Heart right ventricle (tissue), 16 donors: ENCODE results near the gene ERN1. TPM values are rescaled to one million over a fixed set of nuclear protein-coding genes. Genes with fewer than 3 reads are reported as not detected.
A peak's percentile ranks its signal among the peaks of the same experiment; 100 is the strongest.

Experiments
- ATAC-seq, 8 donors: fragments of 200-7000 bp; cut with Tn5 transposase; one replicate each; pipeline ENCODE4 v1.9.1; 2020; ENCODE audit warnings: mild to moderate bottlenecking in 8 of 8, moderate library complexity in 8 of 8, moderate number of reproducible peaks in 1 of 8
- DNase-seq, 2 donors: peaks; one replicate each; pipeline ENCODE4 v3.0.0-alpha.2; 2020
- H3K27ac ChIP-seq, 10 donors: fragments of 200-600 bp; sonication (generic) in 2 of 10; one replicate each; pipeline versions ENCODE4 v1.5.0 to v1.8.0; 2020 to 2022; ENCODE audit warnings: mild to moderate bottlenecking in 3 of 10
- H3K27me3 ChIP-seq, 7 donors: fragments of 200-600 bp; one replicate each; pipeline ENCODE4 v1.8.0; 2021 to 2022; ENCODE audit warnings: mild to moderate bottlenecking in 2 of 7
- H3K36me3 ChIP-seq, 9 donors: fragments of 200-600 bp; sonication (generic) in 1 of 9; one replicate each; pipeline versions ENCODE4 v1.5.0 to v1.8.0; 2020 to 2022; ENCODE audit warnings: mild to moderate bottlenecking in 2 of 9
- H3K4me1 ChIP-seq, 9 donors: fragments of 200-600 bp; sonication (generic) in 1 of 9; one replicate each; pipeline versions ENCODE4 v1.5.0 to v1.8.0; 2020 to 2022; ENCODE audit warnings: mild to moderate bottlenecking in 4 of 9
- H3K4me3 ChIP-seq, 10 donors: fragments of 200-600 bp; sonication (generic) in 2 of 10; one replicate each; pipeline versions ENCODE4 v1.5.0 to v1.8.0; 2020 to 2022; ENCODE audit warnings: mild to moderate bottlenecking in 7 of 10, moderate library complexity in 2 of 10
- H3K9me3 ChIP-seq, 11 donors: fragments of 200-600 bp in 10 of 11; sonication (generic) in 2 of 11; one replicate each; pipeline versions ENCODE4 v1.5.0 to v1.8.0; 2013 to 2022; ENCODE audit warnings: mild to moderate bottlenecking in 2 of 11, control low read depth in 1 of 11, moderate library complexity in 1 of 11
- CTCF ChIP-seq, 9 donors: fragments of 200-600 bp; sonication (generic) in 2 of 9; IDR thresholded peaks; one replicate each; pipeline versions ENCODE4 v1.5.0 to v1.8.0; 2021 to 2022; ENCODE audit warnings: antibody characterized with exemption in 9 of 9, mild to moderate bottlenecking in 5 of 9, moderate library complexity in 1 of 9
- WGBS, 2 donors: extraction: QIAGEN DNeasy Blood & Tissue Kit; methylation state at CpG; one replicate each; pipeline ENCODE4 v1.1.7; 2013; ENCODE audit warnings: inconsistent platforms in 1 of 2; 5-methylcytosine and 5-hydroxymethylcytosine counted together
- intact Hi-C, 10 donors: fragments of 100-400 bp; cut with DNase I; formaldehyde crosslinking; loops; one replicate each; pipeline versions ENCODE4 v1.11.1 to v1.14.2; 2022
- polyA plus RNA-seq, 2 donors: library from polyadenylated mRNA; stranded (reverse); fragments of 200-250 nt; gene quantifications; one replicate each; pipeline ENCODE4 v1.2.3, GENCODE V29; 2013
- total RNA-seq, 10 donors: library from RNA; stranded (reverse); fragmentation: NEBNext Ultra II Directional in 3 of 10; extraction: Animal tissue kit (Norgen Biotek cat#: 25700) in 3 of 10; gene quantifications; one replicate each; pipeline versions ENCODE4 v1.2.1 to v1.2.4, GENCODE V29; 2021 to 2023
- donor health status: Arrhythmogenic right ventricular cardiomyopathy.
- donor health status: ischemic (EF 13 %, LVEDD 7.1; RV severe dilation, severe dysfunction).
- donor health status: healthy with polysubstance abuse.
- donor health status: DM: no; HTN: yes; CAD: no.
- donor health status: DM: no; HTN: no; CAD: no.
- donor health status: ischemic (EF 25% LVEDD 6.9; RV normal size, moderate dysfunction).
- donor health status: ischemic (EF 25% LVEDD 5.7; RV mildly dilated, moderate dysfunction).
- donor health status: healthy.
- donor health status: DM: yes; HTN: yes; CAD: no.
- donor health status: Ischemic cardiomyopathy.
- donor health status: ischemic (EF 35%, LVEDD 5.7; RV mildly dilated, moderate dysfunction).
- donor health status: nonischemic (EF 11% LVEDD 7.7; RV severe dilation, severe dysfunction).
- donor health status: DM: yes; HTN: yes; CAD: no.
- donor health status: PGD.
- donor health status: ischemic (EF 29% LVEDD 5.4; RV normal size, mild dysfunction).
- donor health status: nonischemic (EF 23%, LVEDD 6.1; RV moderate dilation, normal function).

Gene ERN1
- total and polyA plus RNA-seq, 12 donors = 2.2 to 16.6 (median 7.1) TPM

DNA sequence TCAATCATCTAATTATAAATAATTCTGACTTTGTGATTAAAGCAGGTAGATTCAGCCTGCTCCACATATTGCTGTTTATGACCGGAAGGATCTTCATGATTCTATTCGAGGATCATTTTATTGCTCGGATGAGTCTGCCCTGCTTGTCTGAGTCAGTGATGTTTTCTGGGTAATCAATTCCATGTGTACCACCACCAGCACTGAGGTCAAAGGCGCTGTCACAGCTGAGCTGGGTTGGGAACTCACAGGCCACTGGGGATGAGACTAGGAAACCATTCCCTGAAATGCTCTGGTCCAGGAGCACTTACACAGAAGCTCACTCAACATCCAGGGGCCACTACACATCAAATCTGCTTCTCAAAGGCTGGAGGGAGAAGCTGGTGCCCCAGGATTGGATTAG is 30.4 kb upstream of the ERN1 start:
- intact Hi-C loops = no loop called here
- Histone ChIP-seq H3K27ac (peak overlapping the region in 1 of 10 donors; percentile 92), H3K27me3 (no peaks in the 10 kb centered on the region), H3K4me3 (no peak overlapping the region), H3K4me1 (peaks cover 19 to 56% (median 50%) of the 10 kb centered on the region in 9 donors), H3K36me3 (peaks cover 0 to 37% (median 8%) of the 10 kb centered on the region in 9 donors), H3K9me3 (no peaks in the 10 kb centered on the region)
- WGBS, 2 donors = 95 to 99% methylated on average over 4 of the region's 4 CpGs
- no peak for TF ChIP-seq CTCF (IDR thresholded peaks at IDR 0.05)
- DNase-seq = no peak
- no peak for ATAC-seq

DNA sequence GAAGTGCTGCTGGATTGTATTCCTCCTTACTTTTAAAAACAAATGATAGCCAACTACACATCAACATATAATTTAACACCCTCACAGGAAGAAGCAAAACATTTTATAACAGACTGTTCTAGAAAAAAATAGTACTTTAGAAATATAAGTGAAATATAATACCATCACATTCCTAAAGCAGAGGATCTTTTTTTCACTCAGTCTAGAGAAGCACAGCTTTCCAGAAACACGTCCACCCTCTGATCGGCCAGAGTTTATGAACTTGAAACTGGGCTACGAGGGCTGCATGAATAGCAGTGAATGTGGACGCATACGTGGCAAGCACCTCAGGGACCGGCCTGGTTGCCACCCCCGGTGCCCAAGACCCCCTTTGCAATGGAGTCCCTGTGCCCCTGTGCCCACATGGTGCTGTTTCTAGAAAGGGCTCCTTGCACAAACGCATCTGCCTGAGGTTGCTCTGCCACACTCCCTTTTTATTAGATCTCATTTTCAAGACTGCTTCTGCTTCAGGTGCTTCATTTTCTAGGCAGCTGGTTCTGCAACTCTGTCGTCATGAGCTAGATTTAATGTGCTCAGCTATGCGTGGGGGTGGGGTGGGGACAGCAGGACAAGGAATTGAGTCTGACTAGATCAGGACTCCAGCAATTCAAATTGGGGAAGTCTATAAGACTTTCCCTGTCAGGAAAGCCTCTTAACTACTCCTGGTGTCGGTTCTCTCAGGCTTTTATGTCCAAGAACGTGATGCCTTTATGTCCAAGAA is 29.1 kb upstream of the ERN1 start:
- H3K4me1 ChIP-seq = peaks cover 31 to 59% (median 53%) of the 10 kb centered on the region in 9 donors

GRCh38 chr17:64158406-64158805 is 28.5 kb upstream of the ERN1 start:
- TF ChIP-seq CTCF (IDR thresholded peaks at IDR 0.05) = no peak
- H3K4me3 ChIP-seq = no peak overlapping the region
- H3K27me3 ChIP-seq = no peaks in the 10 kb centered on the region
- no peaks in the 10 kb centered on the region for H3K9me3 ChIP-seq
- peak overlapping the region in 8 of 10 donors; percentile 10 to 95 (median 92) for H3K27ac ChIP-seq
- ATAC-seq = no peak
- H3K36me3 ChIP-seq = peaks cover 0 to 35% (median 6%) of the 10 kb centered on the region in 9 donors
- peaks cover 34 to 65% (median 59%) of the 10 kb centered on the region in 9 donors for H3K4me1 ChIP-seq
- 58 to 67% methylated on average over 7 of the region's 7 CpGs for WGBS, 2 donors
- intact Hi-C loops = loop anchor here in 4 of 10 donors (5.0 to 10.0 kb wide), 4 partner anchors 56 to 119 kb away; partner anchors contain the start of gene TEX2 (in 3 of the 4)
- no peak for DNase-seq

More for the DNA sequence above, 29.1 kb upstream of the ERN1 start:
- DNase-seq = no peak
- Histone ChIP-seq H3K36me3 (peaks cover 0 to 35% (median 6%) of the 10 kb centered on the region in 9 donors), H3K4me3 (no peak overlapping the region), H3K9me3 (no peaks in the 10 kb centered on the region), H3K27ac (peak overlapping the region in 8 of 10 donors; percentile 10 to 95 (median 66)), H3K27me3 (no peaks in the 10 kb centered on the region)
- WGBS, 2 donors = 77 to 80% methylated on average over 12 of the region's 12 CpGs
- TF ChIP-seq CTCF (IDR thresholded peaks at IDR 0.05) = no peak
- intact Hi-C loops = loop anchor here in 4 of 10 donors (5.0 to 10.0 kb wide), 4 partner anchors 56 to 118 kb away; partner anchors contain the start of gene TEX2 (in 3 of the 4)
- ATAC-seq = no peak

DNA sequence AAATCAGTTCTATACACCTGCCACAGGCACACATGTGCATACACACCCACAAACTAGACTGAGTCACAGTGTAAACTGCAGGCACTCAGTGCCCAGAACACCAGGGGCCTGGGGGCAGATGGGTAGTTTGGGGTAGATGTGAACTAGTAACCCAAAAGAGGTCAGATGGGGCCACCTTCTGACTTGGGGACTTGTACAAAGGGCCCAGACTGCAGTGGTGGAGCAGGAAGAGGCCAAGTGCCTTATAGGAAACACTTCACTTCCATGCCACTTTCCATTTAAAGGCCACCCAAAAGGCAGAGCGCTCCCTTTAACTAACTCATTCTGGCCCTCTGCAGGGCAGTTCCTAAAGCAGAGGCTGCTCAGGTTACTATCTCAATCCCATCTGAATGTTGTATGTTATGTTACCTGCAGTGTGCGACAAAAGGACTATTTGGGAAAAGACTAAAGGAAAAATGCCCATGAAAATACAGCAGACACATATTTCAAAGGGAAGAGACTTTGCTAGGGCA is 27.8 kb upstream of the ERN1 start:
- peaks cover 0 to 32% (median 6%) of the 10 kb centered on the region in 9 donors for H3K36me3 ChIP-seq
- no peak for DNase-seq
- intact Hi-C loops = loop anchor here in 5 of 10 donors (2.0 to 10.0 kb wide), 5 partner anchors 57 to 120 kb away; partner anchors contain the start of gene TEX2 (in 4 of the 5)
- H3K27me3 ChIP-seq = no peaks in the 10 kb centered on the region
- no peaks in the 10 kb centered on the region for H3K9me3 ChIP-seq
- peaks cover 34 to 71% (median 66%) of the 10 kb centered on the region in 9 donors for H3K4me1 ChIP-seq
- no peak for TF ChIP-seq CTCF (IDR thresholded peaks at IDR 0.05)
- H3K27ac ChIP-seq = peak overlapping the region in 9 of 10 donors; percentile 86 to 96 (median 92)
- ATAC-seq = no peak
- no peak overlapping the region for H3K4me3 ChIP-seq
- WGBS, 2 donors = 89 to 93% methylated on average over 2 of the region's 2 CpGs
